Mammary epithelial cell (primary cell): ENCODE results near the gene ZSWIM4.

Source experiments
- EZH2 ChIP-seq: IDR thresholded peaks from 2 replicates; pipeline ENCODE4 v1.6.1; 2012; ENCODE audit warnings: low read length, inconsistent platforms, borderline replicate concordance
- TF ChIP-seq, protein P1 (sequence below), 2 donors: IDR thresholded peaks in 1 of 2; conservative IDR thresholded peaks in 1 of 2; 2 replicates each; pipeline ENCODE4 v1.5.1; 2011 to 2012; ENCODE audit warnings: inconsistent platforms in 2 of 2, low read length in 2 of 2, mild to moderate bottlenecking in 2 of 2, control low read depth in 1 of 2, low read depth in 1 of 2; ENCODE audit not compliant: insufficient read depth in 1 of 2; ENCODE audit errors: extremely low read depth in 1 of 2

DNA sequence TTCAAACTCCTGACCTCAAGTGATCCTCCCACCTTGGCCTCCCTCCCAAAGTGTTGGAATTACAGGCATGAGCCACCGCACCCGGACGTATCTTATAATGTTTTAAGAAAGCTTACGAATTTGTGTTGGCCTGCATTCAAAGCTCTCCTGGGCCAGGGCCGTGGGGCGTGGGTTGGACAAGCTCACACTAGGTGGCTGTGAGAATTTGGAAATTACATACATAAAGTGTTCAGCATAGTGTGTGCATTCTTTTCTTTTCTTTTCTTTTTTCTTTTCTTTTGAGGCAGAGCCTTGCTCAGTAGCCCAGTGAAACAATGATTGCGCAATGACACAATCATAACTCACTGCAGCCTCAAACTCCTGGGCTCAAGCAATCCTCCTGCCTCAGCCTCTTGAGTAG is 2.6 kb downstream of the ZSWIM4 start:
- TF ChIP-seq, protein P1, sequence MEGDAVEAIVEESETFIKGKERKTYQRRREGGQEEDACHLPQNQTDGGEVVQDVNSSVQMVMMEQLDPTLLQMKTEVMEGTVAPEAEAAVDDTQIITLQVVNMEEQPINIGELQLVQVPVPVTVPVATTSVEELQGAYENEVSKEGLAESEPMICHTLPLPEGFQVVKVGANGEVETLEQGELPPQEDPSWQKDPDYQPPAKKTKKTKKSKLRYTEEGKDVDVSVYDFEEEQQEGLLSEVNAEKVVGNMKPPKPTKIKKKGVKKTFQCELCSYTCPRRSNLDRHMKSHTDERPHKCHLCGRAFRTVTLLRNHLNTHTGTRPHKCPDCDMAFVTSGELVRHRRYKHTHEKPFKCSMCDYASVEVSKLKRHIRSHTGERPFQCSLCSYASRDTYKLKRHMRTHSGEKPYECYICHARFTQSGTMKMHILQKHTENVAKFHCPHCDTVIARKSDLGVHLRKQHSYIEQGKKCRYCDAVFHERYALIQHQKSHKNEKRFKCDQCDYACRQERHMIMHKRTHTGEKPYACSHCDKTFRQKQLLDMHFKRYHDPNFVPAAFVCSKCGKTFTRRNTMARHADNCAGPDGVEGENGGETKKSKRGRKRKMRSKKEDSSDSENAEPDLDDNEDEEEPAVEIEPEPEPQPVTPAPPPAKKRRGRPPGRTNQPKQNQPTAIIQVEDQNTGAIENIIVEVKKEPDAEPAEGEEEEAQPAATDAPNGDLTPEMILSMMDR (conservative IDR thresholded peaks at IDR 0.05 in 1 of 2, IDR thresholded peaks at IDR 0.05 in 1 of 2; ENCODE audit: extremely low read depth in 1 of 2, insufficient read depth in 1 of 2, low read depth in 1 of 2, low read length in 2 of 2), result no peak
- TF ChIP-seq EZH2, result no peak
